ENCODE data around the gene AKAP14. TPM values are rescaled to one million over a fixed set of nuclear protein-coding genes. Genes with fewer than 3 reads are reported as not detected.

The AKAP14 gene
- total and polyA plus RNA-seq, 2 of the 8 experiments (the other 6 are each of a cell fraction or from before 2014, with no cell fraction given): 0.79 to 1.3 TPM

GRCh38 chrX:119878740-119879139 is 17.0 kb upstream of the AKAP14 start:
- H2BK120ac ChIP-seq (replicated peaks; ENCODE audit: low read depth, low read length): no peak overlapping the region
- no peak overlapping the region for H3K9ac ChIP-seq (replicated peaks in 1 of 4; ENCODE audit: extremely low read depth in 1 of 4, low read depth in 3 of 4, low read length in 3 of 4)
- TF ChIP-seq BCL11A (IDR thresholded peaks at IDR 0.05; ENCODE audit: low read depth in 2 of 2, low read length in 2 of 2): no peak
- H3K4me2 ChIP-seq (ENCODE audit: insufficient read depth in 1 of 2, low read depth in 2 of 2, low read length in 2 of 2): no peak overlapping the region
- no peak overlapping the region for H4K91ac ChIP-seq (replicated peaks; ENCODE audit: insufficient read length, low read length)
- peaks cover 0 to 7% (median 1%) of the 10 kb centered on the region in 4 experiments; a peak in 2 of 8 replicates for H3K36me3 ChIP-seq (ENCODE audit: control insufficient read depth in 2 of 4, insufficient read depth in 4 of 4, low read length in 3 of 4)
- H4K20me1 ChIP-seq (replicated peaks in 1 of 2; ENCODE audit: control insufficient read depth in 1 of 2, insufficient read depth in 2 of 2, low read length in 2 of 2): no peaks in the 10 kb centered on the region
- H4K8ac ChIP-seq (ENCODE audit: extremely low read depth, insufficient read depth, low read length): no peak overlapping the region
- H3K56ac ChIP-seq (replicated peaks; ENCODE audit: insufficient read length, low read depth, low read length): no peak overlapping the region
- no peak overlapping the region for H2BK12ac ChIP-seq (ENCODE audit: low read depth, low read length)
- H3K9me3 ChIP-seq (ENCODE audit: insufficient read depth in 2 of 2, low read depth in 1 of 2, low read length in 1 of 2): no peaks in the 10 kb centered on the region
- H3K4ac ChIP-seq (replicated peaks; ENCODE audit: insufficient read length, low read depth, low read length): no peak overlapping the region
- H2BK20ac ChIP-seq (ENCODE audit: low read length): no peak overlapping the region
- no peak overlapping the region for H3K14ac ChIP-seq (ENCODE audit: insufficient read length)
- no peak overlapping the region for H2AFZ ChIP-seq (ENCODE audit: low read length)
- WGBS, 2 experiments (ENCODE audit: extremely low coverage in 1 of 2, insufficient coverage in 1 of 2, insufficient read length in 1 of 2, insufficient replicate concordance in 2 of 2, low coverage in 1 of 2, low lambda C conversion rate in 2 of 2, missing lambda C conversion rate in 1 of 2): 100% methylated on average over 2 of the region's 2 CpGs; no CpG with 5 or more reads in 1 of the 2 experiments
- FAIRE-seq (no peak), DNase-seq (ENCODE audit: low read depth in 1 of 2, low spot score in 2 of 2) (no peak)
- H3K23me2 ChIP-seq (ENCODE audit: low read depth, low read length): no peaks in the 10 kb centered on the region
- no peaks in the 10 kb centered on the region for H3K79me2 ChIP-seq (ENCODE audit: control insufficient read depth in 1 of 2, insufficient read depth in 2 of 2, low read length in 2 of 2)
- ChIA-PET CTCF (ENCODE audit: partially characterized antibody) (interaction anchor here (0.7 to 1.2 kb wide), 3 partner anchors 9 to 490 kb away, joined by 3 to 4 read pairs (median 3); no protein-coding TSS in a partner anchor), POLR2A (ENCODE audit: partially characterized antibody) (no interaction called here)
- no peaks in the 10 kb centered on the region for H3K4me1 ChIP-seq (replicated peaks in 1 of 4; ENCODE audit: control insufficient read depth in 3 of 4, insufficient read depth in 4 of 4, low read length in 3 of 4)
- H2BK15ac ChIP-seq (ENCODE audit: low read length): no peak overlapping the region
- H4K5ac ChIP-seq (ENCODE audit: insufficient read length, low read depth, low read length): no peak overlapping the region
- no peaks in the 10 kb centered on the region for H3K79me1 ChIP-seq (ENCODE audit: low read depth, low read length)
- H3K18ac ChIP-seq (ENCODE audit: extremely low read depth, low read length): no peak overlapping the region
- no peak overlapping the region for H3K27ac ChIP-seq (ENCODE audit: low read depth, low read length)
- no peak overlapping the region for H3K4me3 ChIP-seq (ENCODE audit: extremely low read depth in 1 of 4, insufficient read depth in 2 of 4, low read depth in 3 of 4, low read length in 4 of 4)
- no peaks in the 10 kb centered on the region for H3K27me3 ChIP-seq (replicated peaks in 1 of 4; ENCODE audit: control insufficient read depth in 3 of 4, extremely low read depth in 1 of 4, insufficient read depth in 3 of 4, low read length in 3 of 4)
- no peak overlapping the region for H2BK5ac ChIP-seq (ENCODE audit: low read depth, low read length)
- no peak overlapping the region for H2AK5ac ChIP-seq (ENCODE audit: low read depth, low read length)
- no peak overlapping the region for H3K23ac ChIP-seq (ENCODE audit: insufficient read length)
